Measurements from ENCODE around the gene SYT15.
A peak's percentile ranks its signal among the peaks of the same experiment; 100 is the strongest.
"Not testable (repeated sequence)": the region's sequence is repeated elsewhere in the genome, so short reads cannot be mapped to it uniquely, and the experiment has no call there.

Gene SYT15

DNA sequence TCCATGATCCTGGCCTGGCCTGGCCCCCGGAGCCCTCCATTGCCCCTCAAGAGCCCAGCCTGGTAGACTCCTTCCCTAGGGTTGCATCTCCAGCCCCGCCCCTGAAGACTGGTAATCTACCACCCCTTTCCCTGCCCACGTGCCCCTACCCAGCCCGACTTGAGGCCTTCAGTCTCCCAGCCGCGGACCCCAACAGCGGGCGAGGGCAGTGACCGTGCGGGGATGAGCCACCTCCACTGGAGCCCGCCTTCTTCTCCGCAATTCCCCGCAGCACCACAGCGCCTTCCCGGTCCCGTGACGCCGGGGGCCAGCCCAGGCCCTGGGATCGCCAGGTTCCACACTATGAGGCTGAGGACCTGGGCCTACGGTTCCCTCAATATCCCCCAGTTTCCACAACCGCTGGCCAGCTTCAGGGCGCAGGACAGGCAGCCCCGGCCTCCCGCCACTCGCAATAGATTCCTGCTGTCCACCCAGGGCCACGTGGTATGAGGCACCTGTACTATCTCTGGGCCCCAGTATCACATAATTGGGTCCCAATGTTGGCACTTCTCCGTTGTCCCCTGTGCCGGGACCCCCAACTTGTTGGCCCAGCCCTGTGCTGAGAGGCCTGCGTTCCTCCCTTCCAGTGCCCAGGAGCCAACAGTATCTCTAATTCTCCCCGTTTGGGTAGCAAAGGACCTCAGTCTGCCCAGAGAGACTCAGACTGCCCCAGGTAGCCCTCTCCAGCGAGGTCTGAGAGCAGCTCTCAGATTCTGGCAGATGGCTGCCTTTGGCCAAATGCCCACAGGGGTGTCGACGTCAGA lies 21.4 kb upstream of the SYT15 start:
- DNase-seq = no peak

DNA sequence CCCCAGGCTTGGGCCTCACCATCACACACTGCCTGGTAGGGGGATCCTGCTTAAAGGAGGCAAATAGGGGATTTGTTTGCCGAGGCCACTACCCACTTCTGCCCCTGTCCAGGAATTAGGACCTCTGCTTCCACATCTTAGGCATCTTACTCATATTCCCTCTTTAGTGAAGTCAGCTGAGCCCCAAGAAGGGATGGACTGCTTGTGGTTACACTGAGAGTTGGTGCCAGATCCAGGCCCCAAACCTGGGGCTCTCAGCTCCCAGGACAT lies 20.9 kb upstream of the SYT15 start:
- DNase-seq = no peak

DNA sequence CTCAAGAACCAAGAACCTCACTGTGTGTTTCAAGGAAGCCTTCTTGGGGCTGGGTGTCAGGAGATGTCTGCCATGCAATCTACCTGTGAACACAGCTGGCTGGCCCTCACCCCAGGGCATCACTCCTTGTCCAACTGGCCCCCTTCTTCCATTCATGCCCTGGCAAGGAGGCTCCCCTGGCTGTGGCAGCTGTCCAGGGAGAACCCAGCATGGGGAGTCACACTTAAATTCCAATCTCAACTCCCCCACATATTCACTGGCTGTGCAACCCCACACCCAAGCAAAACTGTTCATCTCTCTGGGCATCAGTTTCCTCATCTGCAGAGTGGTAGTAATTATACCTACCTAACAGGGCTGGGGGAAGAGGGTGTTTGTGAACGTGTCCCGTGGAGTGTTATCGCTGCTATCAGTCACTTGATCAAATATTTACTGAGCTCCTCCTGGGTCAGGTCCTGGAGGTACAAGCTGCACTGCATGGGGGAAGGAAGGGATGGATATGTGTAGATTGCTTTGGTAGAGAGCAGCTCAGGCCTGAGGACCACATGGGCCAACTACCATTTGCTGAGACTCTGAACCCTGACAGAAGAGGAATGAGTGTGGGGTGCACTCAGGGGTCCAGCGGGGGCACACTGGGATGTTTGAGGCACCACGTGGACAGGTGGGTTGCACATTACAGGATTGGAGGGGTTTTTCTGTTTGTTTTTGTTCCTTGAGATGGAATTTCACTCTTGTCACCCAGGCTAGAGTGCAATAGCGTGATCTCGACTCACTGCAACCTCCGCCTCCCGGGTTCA lies 20.3 kb upstream of the SYT15 start:
- no peak for DNase-seq

DNA sequence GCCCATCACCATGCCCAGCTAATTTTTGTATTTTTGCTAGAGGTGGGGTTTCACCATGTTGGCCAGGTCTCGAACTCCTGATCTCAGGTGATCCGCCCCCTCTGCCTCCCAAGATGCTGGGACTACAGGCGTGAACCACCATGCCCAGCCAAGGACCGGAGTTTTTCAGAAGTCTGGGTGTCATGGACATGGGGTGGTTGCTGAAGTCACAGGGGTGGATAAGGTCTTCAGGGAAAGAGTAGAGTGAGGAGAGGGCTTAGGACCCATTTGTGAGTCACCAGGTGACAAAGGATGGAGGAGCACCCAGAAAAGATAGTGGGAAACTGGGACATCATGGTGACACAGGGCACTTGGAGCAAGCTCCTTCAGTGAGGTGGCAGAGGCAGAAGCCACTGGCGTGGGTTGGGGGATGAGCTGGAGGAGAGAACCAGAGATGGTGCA lies 19.7 kb upstream of the SYT15 start:
- no peak for DNase-seq

DNA sequence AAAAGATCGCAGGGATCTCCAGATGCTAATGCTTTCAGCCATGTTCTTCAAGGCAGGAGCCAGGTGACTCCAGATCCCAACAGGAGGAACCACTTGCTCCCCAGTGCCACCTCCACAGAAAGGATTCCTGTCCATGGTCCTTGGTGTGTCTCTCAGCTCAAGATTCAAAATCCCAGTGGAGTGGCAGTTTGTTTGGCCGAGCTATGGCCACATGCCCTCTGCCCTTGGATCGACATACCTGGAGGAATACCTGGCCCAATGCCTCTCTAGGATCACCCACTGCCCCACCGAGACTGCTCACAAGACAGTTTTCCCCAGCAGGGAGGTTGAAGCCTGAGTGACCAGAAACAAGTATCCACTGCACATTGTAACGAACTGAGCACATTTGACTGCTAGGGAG lies 18.5 kb upstream of the SYT15 start:
- DNase-seq = no peak

DNA sequence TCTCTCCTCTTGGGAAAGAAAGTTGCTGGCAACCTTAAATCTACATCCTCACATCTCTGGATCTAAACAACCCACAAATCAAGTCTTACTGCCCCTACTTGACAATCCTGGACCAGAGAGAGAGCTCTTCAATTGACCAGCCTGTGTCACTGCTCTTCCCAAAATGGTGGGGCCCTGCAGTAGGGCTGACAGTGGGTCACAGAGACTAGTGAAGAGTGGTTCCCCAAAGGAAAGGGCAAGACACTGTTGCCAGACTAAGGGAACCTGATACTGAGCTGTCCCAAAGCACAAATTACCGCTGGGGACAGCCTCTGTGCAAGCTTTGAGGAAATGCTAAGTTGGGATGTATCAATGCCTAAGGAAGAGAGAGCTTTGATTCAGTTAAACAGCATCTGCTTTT lies 18.0 kb upstream of the SYT15 start:
- DNase-seq = no peak

DNA sequence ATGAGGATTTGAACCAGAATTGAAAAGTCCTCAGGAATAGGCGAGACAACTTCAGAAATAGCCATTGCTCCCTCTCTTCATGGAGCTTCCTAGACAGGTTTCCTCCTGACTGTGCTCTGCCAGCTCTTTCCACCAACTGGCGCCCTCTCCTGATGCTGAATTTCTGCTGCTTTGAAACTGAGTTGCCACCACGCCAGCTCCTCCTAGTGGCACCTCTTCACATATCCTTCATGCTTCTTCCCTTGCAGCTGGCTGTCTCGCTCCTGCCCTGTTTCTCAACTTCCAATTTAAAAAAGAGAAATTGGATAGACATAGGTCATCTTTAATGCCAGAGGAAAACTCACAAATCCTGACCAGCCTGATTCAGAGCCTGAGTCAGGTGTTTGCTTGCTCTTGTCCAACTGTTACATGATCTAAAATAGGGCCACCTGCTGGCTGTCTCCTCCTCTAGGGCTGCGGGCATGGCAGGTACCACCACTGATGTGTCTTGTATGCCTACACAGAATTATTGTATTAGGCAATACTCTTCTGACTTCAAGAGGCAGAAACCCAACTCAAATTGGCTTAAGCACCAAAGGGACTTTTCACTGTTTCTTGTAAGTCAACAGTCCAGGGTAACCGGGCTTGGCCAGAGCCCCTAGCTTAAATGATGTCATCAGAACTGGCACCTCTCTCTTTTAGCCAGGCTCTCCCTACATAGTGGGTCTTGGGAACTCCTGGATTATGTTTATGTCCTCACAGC lies 13.2 kb upstream of the SYT15 start:
- peak; percentile 68 for DNase-seq

DNA sequence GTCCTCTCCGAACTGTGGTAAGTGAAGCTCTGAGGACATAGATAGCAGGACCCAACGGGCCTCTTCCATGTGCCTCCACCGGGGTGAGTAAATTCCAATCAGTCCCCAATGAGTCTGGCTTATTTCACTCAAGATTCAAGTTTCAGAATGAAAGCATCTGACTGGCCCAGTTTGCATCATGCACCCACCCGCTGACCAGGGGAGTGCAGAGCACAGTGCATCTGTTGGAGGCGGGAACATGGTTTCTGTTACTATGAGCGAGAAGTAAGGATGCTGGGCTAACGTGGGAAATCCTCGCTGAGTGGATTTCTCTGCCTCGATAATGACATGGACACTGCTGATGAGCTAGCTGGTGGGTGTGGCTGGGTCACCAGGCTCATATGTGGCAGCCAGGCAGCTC lies 11.8 kb upstream of the SYT15 start:
- not testable (repeated sequence) for DNase-seq

DNA sequence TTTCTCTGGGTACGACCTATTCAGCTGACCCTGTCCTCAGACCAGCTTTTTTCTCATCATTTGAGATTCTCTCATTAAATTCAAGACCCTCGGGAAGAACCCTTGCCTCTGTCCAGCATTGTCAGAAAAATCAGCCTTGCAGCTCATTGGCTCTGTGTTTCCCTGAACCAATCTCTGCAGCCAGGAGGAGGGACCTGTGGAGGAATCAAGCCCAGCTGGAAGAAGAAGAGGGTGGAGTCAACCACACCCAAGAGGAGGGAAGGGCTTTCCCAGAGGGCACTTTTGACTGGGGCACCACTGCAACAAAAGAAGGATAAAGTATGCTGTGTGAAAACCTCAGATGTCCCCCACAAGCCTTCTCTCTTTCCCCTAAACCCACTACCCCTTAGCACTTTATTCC lies 8.3 kb upstream of the SYT15 start:
- DNase-seq = not testable (repeated sequence)

DNA sequence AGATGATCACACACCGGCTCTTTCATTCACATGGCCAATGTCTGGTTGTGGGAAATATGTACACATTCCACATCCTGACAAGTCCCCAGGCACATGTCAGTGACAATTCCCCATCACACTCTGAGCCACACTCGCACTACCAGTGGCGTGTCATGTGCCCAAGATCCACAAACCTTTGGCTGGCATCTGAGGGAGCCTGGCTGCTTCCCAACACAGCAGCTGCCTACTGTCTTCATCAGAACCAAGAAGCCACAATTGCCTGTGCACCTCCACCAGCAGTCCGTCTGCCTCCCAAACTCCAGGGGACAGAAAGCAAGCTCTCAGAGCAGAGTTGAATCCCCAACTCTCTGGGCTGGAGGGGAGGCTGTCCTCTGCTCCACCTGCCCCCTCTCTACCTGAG lies 6.2 kb upstream of the SYT15 start:
- not testable (repeated sequence) for DNase-seq

DNA sequence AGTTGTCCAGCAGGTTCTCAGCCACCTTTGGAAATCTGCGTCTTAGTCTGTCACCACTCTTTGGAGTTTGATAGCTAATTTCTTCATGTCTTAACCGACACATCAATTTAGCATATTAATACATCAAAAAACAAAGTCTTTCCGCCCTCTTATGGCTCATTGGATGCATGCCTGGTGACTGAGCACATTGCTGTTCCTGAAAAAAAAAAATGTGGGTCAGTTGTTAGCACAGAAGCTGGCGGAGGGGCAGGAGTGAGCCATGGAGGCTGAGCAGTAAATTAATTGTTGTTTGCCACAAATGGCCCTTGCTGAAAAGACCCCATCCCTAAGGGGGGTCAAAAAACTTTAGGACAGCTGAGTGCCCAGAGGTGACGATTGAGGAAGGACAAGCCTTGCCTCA lies 5.6 kb upstream of the SYT15 start:
- DNase-seq = not testable (repeated sequence)

DNA sequence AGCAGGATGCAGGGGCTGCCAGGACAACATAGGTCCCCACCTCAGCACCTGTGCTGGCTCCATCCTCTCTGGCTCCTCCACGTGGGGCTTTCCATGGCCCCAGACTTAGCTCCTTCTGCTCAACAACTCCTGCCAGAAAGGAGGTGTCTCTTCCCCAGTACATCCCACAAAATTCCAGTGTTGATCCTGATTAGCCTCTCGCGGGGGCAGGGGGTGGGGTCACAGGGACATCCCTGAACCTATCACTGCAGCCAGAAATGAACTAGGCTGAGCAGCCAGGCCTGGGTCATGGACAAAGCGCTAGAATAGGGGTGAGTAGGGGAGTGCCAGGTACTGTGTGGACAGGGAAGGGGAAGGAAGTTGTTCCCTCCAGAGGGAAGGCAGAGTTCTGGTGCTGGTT lies 5.0 kb upstream of the SYT15 start:
- DNase-seq = not testable (repeated sequence)

DNA sequence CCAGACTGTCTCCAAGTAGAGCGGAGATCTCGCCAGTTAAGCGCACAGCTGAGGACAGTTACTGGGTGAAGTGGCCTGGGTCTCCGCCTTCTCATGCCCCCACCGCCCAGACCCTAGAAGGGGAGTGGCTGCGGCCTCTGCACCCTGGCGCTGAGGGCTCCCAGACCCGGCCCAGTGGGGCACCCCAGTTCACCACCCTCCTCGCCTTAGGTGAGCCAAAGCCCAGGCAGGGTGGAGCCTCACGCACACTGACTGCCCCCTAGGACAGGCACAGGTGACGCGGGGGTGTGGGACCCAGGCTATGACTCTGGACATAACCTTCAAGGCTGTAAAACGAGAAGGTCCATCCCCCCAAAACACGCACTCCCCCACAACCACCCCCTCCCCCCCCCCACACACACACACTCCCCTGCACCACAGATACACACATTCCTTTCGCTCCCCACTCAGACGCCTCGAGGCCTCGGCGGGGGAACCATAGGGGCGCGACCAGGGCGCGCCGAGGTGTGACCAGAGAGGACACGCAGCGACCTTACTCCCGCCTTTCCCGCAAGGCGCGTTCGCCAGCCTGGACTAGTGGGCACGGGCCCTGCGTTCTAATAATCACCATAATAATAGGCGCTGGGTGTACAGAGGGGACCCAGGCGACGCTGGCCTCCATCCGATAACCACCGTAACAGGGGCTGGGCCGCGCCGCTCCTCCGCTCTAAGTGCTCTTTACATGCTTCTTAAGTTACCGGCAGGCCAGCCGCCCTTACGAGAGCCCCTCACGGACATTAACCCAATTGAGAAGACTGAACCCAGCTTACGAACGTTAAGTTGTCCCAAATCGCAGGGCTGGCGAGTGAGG lies 1.1 kb upstream of the SYT15 start:
- DNase-seq = not testable (repeated sequence)

DNA sequence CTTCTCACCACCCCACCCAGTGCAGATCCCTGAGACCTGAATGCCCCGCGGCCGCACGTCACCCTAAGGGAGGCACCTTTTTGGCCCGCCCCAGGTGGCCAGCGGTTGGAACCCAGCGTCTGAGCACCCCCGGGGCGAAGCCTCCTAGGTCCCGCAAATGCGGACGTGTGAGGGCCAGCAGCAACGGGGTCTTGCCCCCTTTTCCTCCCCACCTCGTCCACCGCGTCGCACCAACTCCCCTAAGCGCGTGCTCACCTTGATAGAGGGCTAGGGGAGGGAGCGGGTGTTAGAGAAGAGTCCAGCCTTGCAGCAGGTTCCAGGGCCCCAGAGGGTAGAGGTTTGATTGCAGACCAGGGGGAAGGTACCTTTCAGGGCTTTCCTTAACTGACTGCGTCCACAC lies 450 bp downstream of the SYT15 start:
- DNase-seq = not testable (repeated sequence)

DNA sequence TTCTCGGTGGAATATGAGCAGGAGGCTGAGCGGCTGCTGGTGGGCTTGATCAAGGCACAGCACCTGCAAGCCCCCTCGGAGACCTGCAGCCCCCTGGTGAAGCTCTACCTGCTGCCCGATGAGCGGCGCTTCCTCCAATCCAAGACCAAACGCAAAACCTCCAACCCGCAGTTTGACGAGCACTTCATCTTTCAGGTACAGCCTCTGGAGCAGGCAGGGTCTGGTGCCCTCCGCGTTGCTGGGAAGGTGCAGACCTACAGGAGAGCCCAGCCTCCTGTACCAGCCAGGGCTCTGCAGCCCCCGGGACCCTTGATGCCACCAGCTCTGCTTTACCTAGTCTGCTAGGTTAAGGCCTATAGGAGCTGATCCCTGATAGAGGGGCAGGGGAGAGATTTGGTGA lies 3.1 kb downstream of the SYT15 start:
- not testable (repeated sequence) for DNase-seq

DNA sequence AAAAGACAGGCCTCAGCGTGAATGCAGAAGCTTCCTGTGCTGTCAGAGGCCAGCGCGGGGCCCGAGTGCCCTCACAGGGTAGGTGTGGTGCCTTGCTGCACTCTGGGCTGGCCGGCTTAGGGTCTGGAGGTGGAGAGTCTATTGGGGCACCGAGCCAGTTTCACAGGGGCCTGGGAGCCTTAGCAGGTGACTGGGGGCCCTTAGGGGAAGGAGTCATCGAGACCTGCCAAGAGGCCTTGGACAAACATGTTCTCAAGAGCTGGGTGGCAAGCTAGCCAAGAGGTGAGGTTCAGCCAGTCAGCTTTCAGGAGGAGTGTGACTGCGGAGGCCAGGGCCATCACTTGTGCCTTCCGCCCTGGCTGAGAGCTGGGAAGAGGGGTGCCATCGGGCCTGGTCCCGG lies 3.6 kb downstream of the SYT15 start:
- DNase-seq = not testable (repeated sequence)

DNA sequence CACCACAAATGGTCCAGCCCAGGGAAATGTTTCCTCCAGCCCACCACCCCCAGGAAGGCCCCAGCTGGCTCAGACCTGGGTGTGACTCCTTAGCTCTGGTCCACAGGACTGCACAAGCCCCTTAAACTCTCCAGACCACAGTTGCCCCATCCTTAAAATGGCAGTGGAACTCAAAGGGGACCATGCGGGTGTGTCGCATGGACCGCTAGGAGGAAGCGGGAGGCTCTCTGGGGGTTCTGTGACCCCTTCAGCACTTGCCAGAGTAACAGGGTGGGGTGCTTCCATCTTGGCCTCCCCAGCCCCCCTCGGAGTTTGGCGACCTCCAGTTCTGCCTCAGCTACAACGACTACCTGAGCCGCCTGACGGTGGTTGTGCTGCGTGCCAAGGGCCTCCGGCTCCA lies 5.3 kb downstream of the SYT15 start:
- not testable (repeated sequence) for DNase-seq

DNA sequence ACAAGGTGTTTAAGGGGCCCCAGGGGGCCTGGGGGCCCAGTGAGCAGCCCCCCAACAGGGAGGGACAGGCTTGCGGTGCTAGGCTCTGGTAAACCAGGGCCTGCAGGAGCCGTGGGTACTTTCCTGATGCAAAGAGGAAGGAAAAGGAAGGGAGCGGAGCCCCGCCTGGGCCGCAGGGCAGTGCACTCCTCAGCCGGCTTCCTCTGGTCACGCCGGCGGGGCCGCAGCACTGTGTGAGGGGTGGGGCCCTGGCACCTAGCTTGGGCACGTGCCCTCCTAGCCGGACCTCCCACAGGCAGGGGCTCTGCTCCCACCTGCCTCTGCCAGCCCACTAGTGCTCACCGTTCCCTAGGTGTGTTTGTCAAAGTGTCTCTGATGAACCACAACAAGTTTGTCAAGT lies 6.3 kb downstream of the SYT15 start:
- not testable (repeated sequence) for DNase-seq

DNA sequence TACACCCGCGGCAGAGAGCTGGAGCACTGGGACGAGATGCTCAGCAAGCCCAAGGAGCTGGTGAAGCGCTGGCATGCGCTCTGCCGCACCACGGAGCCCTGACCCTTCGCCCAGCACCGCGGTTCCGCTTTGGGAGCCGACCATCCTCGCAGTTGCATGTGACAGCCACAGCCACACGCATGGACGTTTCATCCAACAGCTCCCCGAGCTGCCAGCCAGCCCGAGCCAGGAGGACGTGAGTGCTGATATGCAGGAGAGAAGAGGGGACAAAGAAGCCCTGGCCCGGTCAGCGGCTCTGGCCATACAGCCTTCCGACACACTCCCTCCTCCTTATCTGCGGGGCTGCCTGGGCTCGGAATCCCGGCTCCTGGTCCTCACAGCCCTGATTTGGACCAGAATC lies 8.6 kb downstream of the SYT15 start:
- DNase-seq = not testable (repeated sequence)

DNA sequence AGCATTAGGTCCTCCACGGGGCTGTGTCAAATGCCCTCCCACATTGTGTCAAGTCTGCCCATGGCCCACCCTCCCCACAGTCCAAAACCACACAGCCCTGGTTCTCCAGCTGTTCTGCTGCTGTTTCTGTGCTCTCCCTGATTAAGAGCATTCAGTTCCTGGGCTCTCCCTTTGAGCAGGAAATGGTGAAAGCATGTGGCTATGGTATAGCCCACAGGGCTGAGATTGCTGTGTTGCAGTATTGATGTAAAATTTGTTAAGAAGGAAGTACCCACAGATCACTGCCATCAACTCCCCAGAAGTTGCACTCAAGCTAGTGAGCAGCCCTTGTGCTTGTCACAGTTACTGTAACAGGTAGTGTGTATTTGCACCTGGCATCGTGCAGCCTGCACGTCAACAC lies 9.3 kb downstream of the SYT15 start:
- DNase-seq = not testable (repeated sequence)

DNA sequence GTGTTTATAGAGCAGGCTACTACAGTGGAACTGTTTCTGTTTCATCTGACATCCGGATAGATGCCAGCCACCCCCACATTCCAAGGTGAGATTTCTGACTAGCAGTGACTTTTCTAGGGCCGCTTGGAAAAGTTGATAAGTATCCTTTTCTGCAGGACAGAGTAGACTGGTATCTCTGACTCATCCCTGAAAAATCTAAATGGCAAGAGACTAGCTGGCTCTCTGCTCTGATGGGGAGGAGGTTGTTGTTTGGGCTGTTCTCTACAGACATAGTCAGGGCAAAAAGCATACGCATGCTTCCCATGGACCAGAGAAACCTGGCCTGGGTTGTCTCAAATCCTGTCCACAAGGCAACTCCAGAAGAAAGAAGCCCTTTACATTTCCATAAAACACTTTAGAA lies 10.7 kb downstream of the SYT15 start:
- not testable (repeated sequence) for DNase-seq

DNA sequence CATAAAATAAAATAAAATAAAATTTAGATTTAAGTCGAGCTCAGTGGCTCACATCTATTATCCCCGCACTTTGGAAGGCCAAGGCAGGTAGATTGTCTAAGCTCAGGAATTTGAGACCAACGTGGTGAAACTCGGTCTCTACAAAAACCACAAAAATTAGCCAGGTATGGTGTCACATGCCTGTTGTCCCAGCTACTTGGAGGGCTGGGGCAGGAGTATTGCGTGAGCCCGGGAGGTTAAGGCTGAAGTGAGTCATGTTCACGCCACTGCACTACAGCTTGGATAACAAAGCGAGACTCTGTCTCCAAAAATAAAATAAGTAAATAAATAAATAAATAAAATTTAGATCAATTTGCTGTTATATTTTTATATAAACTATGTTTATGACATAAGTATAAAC lies 12.1 kb downstream of the SYT15 start:
- not testable (repeated sequence) for DNase-seq

DNA sequence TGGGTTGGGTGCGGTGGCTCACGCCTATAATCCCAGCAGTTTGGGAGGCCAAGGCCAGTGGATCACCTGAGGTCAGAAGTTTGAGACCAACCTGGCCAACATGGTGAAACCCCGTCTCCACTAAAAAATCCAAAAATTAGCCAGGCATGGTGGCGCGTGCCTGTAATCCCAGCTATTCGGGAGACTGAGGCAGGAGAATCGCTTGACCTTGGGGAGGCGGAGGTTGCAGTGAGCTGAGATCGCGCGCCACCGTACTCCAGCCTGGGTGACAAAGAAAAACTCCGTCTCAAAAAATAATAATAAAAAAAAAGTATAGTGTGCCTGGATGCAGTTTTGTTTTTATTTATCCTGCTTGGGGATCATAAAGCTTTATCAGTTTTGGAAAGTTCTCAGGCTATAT lies 14.4 kb downstream of the SYT15 start:
- DNase-seq = not testable (repeated sequence)
